Kidney (tissue), 14 donors: ENCODE measurements around the gene MAP2K2. TPM values are rescaled to one million over a fixed set of nuclear protein-coding genes. Genes with fewer than 3 reads are reported as not detected.

Source experiments
- DNase-seq, 5 donors: peaks; one replicate each; pipeline ENCODE4 v3.0.0-alpha.2; 2013 to 2020
- FAIRE-seq: peaks from 2 replicates; lab custom pipeline; 2012; peaks lifted over from hg19 to GRCh38; lab: Jason Lieb, UNC
- H3K27ac ChIP-seq, 2 donors: one replicate each; pipeline ENCODE4 v1.7.0; 2013; ENCODE audit warnings: low read depth in 2 of 2, low read length in 2 of 2, inconsistent platforms in 1 of 2
- H3K27me3 ChIP-seq: one replicate; pipeline ENCODE4 v1.7.1; 2013; ENCODE audit warnings: low read length, inconsistent platforms; ENCODE audit not compliant: control insufficient read depth, insufficient read depth
- H3K36me3 ChIP-seq, 3 donors: one replicate each; pipeline versions ENCODE4 v1.7.0 to v1.7.1; 2013; ENCODE audit warnings: low read length in 3 of 3, control low read depth in 1 of 3, inconsistent platforms in 1 of 3; ENCODE audit not compliant: insufficient read depth in 3 of 3, control insufficient read depth in 2 of 3
- H3K4me1 ChIP-seq, 3 donors: one replicate each; pipeline versions ENCODE4 v1.7.0 to v1.7.1; 2013; ENCODE audit warnings: low read length in 3 of 3, inconsistent platforms in 1 of 3, low read depth in 1 of 3; ENCODE audit not compliant: control insufficient read depth in 2 of 3, insufficient read depth in 2 of 3
- H3K4me3 ChIP-seq, 3 donors: one replicate each; pipeline versions ENCODE4 v1.7.0 to v1.8.1; 2013; ENCODE audit warnings: low read length in 3 of 3, control low read depth in 1 of 3, inconsistent platforms in 1 of 3
- H3K9ac ChIP-seq, 3 donors: one replicate each; pipeline versions ENCODE4 v1.7.0 to v1.7.1; 2013; ENCODE audit warnings: low read length in 3 of 3, control low read depth in 1 of 3, inconsistent platforms in 1 of 3
- H3K9me3 ChIP-seq, 3 donors: one replicate each; pipeline versions ENCODE4 v1.7.0 to v1.7.1; 2013; ENCODE audit warnings: low read length in 3 of 3, control low read depth in 1 of 3, inconsistent platforms in 1 of 3; ENCODE audit not compliant: control insufficient read depth in 2 of 3, insufficient read depth in 1 of 3
- CTCF ChIP-seq: IDR thresholded peaks from 3 replicates; pipeline ENCODE4 v1.5.1; 2012; ENCODE audit warnings: mild to moderate bottlenecking, moderate library complexity, borderline replicate concordance; ENCODE audit not compliant: insufficient read depth; ENCODE audit errors: extremely low read depth
- intact Hi-C: fragments of 100-400 bp; cut with DNase I; formaldehyde crosslinking; loops from one replicate; pipeline ENCODE4 v1.11.1; 2022
- polyA plus RNA-seq: library from polyadenylated mRNA; stranded (reverse); fragments of 350-450 nt; fragmentation: Illumina TruSeq; extraction: RNeasy Lipid Tissue Mini Kit (QIAGEN cat#74804); gene quantifications from one replicate; pipeline ENCODE4 v1.2.3, GENCODE V29; 2014; ENCODE audit warnings: low read depth, low replicate concordance; ENCODE audit not compliant: insufficient read depth
- total RNA-seq: library from RNA; stranded (reverse); fragmentation: NEBNext Ultra II Directional; extraction: Animal tissue kit (Norgen Biotek cat#: 25700); gene quantifications from one replicate; pipeline ENCODE4 v1.2.1, GENCODE V29; 2021
- donor health status: control.
- donor health status: control.
- donor health status: control.
- donor health status: control.
- donor health status: control.
- donor health status: DM: yes; HTN: yes; CAD: no.
- donor health status: Normal renal cell carcinoma (clear cell type).

Gene MAP2K2
- total and polyA plus RNA-seq, 2 donors from 2014 or later: 105 to 138 TPM

GRCh38 chr19:4060621-4061177, 63.2 kb downstream of the MAP2K2 start:
- H3K27ac ChIP-seq: peak overlapping the region; percentile 92 to 94
- DNase-seq (peak in 1 of 5 donors; percentile 49), FAIRE-seq (no peak)
- no peaks in the 10 kb centered on the region for H3K9me3 ChIP-seq
- peaks cover 0 to 47% (median 22%) of the 10 kb centered on the region in 3 donors for H3K4me1 ChIP-seq
- TF ChIP-seq CTCF: no peak
- intact Hi-C loops: no loop called here
- no peaks in the 10 kb centered on the region for H3K36me3 ChIP-seq
- peak overlapping the region in 2 of 3 donors; percentile 75 to 85 for H3K9ac ChIP-seq
- H3K4me3 ChIP-seq: peak overlapping the region in 2 of 3 donors; percentile 34 to 58
- H3K27me3 ChIP-seq: no peaks in the 10 kb centered on the region

- Histone ChIP-seq H3K36me3 (no peaks in the 10 kb centered on the region), H3K4me1 (peaks cover 0 to 47% (median 22%) of the 10 kb centered on the region in 3 donors), H3K9ac (peak overlapping the region in 1 of 3 donors; percentile 75), H3K27ac (peak overlapping the region; percentile 92 to 94), H3K9me3 (no peaks in the 10 kb centered on the region), H3K27me3 (no peaks in the 10 kb centered on the region), H3K4me3 (no peak overlapping the region)
- FAIRE-seq (no peak), DNase-seq (peak in 2 of 5 donors; percentile 61 to 91)
- no peak for TF ChIP-seq CTCF
- intact Hi-C loops: no loop called here
These were observed 63.9 kb downstream of the MAP2K2 start for GRCh38 chr19:4059891-4060620.

GRCh38 chr19:4059453-4059871, 64.5 kb downstream of the MAP2K2 start:
- Histone ChIP-seq H3K4me1 (peaks cover 0 to 47% (median 22%) of the 10 kb centered on the region in 3 donors), H3K4me3 (no peak overlapping the region), H3K9me3 (no peaks in the 10 kb centered on the region), H3K36me3 (no peaks in the 10 kb centered on the region), H3K9ac (peak overlapping the region in 1 of 3 donors; percentile 40), H3K27me3 (no peaks in the 10 kb centered on the region), H3K27ac (peak overlapping the region; percentile 92 to 94)
- intact Hi-C loops: no loop called here
- FAIRE-seq: no peak
- no peak for TF ChIP-seq CTCF
- DNase-seq: peak in 1 of 5 donors; percentile 50
